OCI-LY1 (cell line): ENCODE results near the gene NDUFA3.

ENCODE experiments used
- H2AFZ ChIP-seq: fragments of 200-600 bp; sonication (generic), shearing (Covaris generic); 2 replicates; pipeline ENCODE4 v1.6.0; 2014; ENCODE audit warnings: antibody characterized with exemption, mild to moderate bottlenecking, low read length
- H3F3A ChIP-seq: fragments of 200-600 bp; sonication (generic), shearing (Covaris generic); 2 replicates; pipeline ENCODE4 v1.6.0; 2014; ENCODE audit warnings: mild to moderate bottlenecking, antibody characterized with exemption, low read length, moderate library complexity; ENCODE audit not compliant: insufficient read depth
- H3K27ac ChIP-seq: fragments of 200-600 bp; sonication (generic); 2 replicates; pipeline ENCODE4 v1.5.1; 2014; ENCODE audit warnings: low read length, mixed run types, mild to moderate bottlenecking, low read depth; ENCODE audit not compliant: poor library complexity, severe bottlenecking
- H3K27me3 ChIP-seq: fragments of 200-600 bp; sonication (generic); 2 replicates; pipeline ENCODE4 v1.6.0; 2014; ENCODE audit warnings: antibody characterized with exemption, mild to moderate bottlenecking, low read length, moderate library complexity; ENCODE audit not compliant: insufficient read depth
- H3K36me3 ChIP-seq: fragments of 200-600 bp; sonication (generic); 2 replicates; pipeline ENCODE4 v1.6.1; 2014; ENCODE audit warnings: mild to moderate bottlenecking, antibody characterized with exemption, low read length, moderate library complexity, mixed read lengths; ENCODE audit not compliant: insufficient read depth
- H3K4me1 ChIP-seq: fragments of 200-600 bp; sonication (generic); 2 replicates; pipeline ENCODE4 v1.5.1; 2014; ENCODE audit warnings: mild to moderate bottlenecking, low read length, moderate library complexity; ENCODE audit not compliant: insufficient read depth, severe bottlenecking
- H3K4me2 ChIP-seq: fragments of 200-600 bp; sonication (generic), shearing (Covaris generic); 2 replicates; pipeline ENCODE4 v1.6.1; 2014; ENCODE audit warnings: low read length
- H3K4me3 ChIP-seq: fragments of 200-600 bp; sonication (generic); 2 replicates; pipeline ENCODE4 v1.5.1; 2014; ENCODE audit warnings: low read length, low read depth, mild to moderate bottlenecking, mixed read lengths; ENCODE audit not compliant: poor library complexity, severe bottlenecking
- H3K79me2 ChIP-seq: fragments of 200-600 bp; shearing (Covaris generic); 2 replicates; pipeline ENCODE4 v1.6.1; 2016; ENCODE audit warnings: mixed run types, low read length, mixed read lengths; ENCODE audit not compliant: insufficient read depth
- H3K9ac ChIP-seq: fragments of 200-600 bp; sonication (generic), shearing (Covaris generic); 2 replicates; pipeline ENCODE4 v1.6.1; 2014; ENCODE audit warnings: mild to moderate bottlenecking, low read length, mixed read lengths
- H3K9me2 ChIP-seq: fragments of 200-600 bp; sonication (generic), shearing (Covaris generic); 2 replicates; pipeline ENCODE4 v1.6.1; 2014; ENCODE audit warnings: low read depth, mild to moderate bottlenecking, low read length, mixed read lengths
- H3K9me3 ChIP-seq: fragments of 200-600 bp; shearing (Covaris generic); 2 replicates; pipeline ENCODE4 v1.6.1; 2014; ENCODE audit warnings: low read length, mixed read lengths
- H4K20me1 ChIP-seq: fragments of 200-600 bp; sonication (generic), shearing (Covaris generic); 2 replicates; pipeline ENCODE4 v1.6.0; 2016; ENCODE audit warnings: mild to moderate bottlenecking, low read length; ENCODE audit not compliant: insufficient read depth
- EZH2 ChIP-seq: fragments of 200-600 bp; sonication (generic), shearing (Covaris generic); IDR thresholded peaks from 2 replicates; pipeline ENCODE4 v1.8.0; 2017; ENCODE audit warnings: borderline replicate concordance, mixed run types, mild to moderate bottlenecking, antibody characterized with exemption, low read length, moderate library complexity, mixed read lengths
- TF ChIP-seq, protein P1 (sequence below): fragments of 200-600 bp; sonication (generic), shearing (Covaris generic); IDR thresholded peaks from 2 replicates; pipeline ENCODE4 v1.5.1; 2017; ENCODE audit warnings: mild to moderate bottlenecking, antibody characterized with exemption, low read length, moderate library complexity, mixed read lengths

Gene NDUFA3

DNA sequence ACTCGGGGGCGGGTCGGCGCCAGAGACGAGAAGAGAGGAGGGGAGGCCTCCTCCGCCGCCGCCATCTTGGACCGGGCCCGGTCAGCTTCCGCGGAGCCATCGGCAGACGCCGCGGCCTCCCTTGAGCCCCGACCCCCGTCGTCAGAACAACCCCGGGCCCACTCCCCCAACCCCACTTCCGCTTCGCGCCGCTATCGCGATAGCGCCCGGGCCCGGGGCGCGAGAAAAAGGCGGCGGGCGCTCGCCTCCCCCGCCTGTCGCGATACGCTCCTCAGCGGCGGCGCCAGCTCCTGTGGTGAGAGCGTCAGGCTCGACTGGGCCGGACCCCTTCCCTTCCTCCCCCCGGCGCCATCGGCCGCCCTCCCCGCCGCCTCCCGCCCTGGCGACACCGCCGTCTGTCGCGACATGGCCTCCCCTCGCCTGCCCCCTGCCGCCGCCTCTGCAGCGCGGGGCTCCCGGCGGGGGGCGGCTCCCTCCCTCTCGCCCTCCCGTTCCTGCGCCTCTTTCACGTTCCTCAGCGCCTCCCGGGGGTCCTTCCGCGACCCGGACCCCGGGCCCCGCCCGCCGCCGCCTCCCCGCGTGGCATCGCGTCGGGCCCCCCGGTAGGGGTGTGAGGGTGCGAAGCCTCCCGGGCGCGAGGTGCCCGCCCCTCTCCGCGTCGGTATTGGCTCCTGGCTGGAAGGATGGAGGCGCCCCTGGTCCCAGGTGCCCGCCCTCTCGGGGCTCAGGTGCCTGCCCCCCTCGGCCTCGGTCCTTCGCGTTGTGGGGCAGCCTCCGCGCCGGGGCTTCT lies 35.2 kb downstream of the NDUFA3 start, which contains the start of gene CNOT3:
TSS of gene CNOT3 (plus strand) at position 64 of the 790 bp plus-strand sequence. CDS start 5,217 bp downstream, outside the sequence.
- H3F3A ChIP-seq = no peaks in the 10 kb centered on the region
- no peak within 1 kb of the TSS for H3K27ac ChIP-seq
- H3K4me2 ChIP-seq = peak within 1 kb of the TSS; percentile 87
- H3K4me3 ChIP-seq = peak within 1 kb of the TSS; percentile 93
- H3K36me3 ChIP-seq = peaks cover 38% of the 10 kb centered on the region; the same call in 1 of the 2 replicates
- peaks cover 26% of the 10 kb centered on the region for H3K4me1 ChIP-seq
- H2AFZ ChIP-seq = no peak within 1 kb of the TSS
- no peaks in the 10 kb centered on the region for H4K20me1 ChIP-seq
- H3K9me2 ChIP-seq = no peaks in the 10 kb centered on the region
- H3K79me2 ChIP-seq = peaks cover 32% of the 10 kb centered on the region
- TF ChIP-seq, protein P1, sequence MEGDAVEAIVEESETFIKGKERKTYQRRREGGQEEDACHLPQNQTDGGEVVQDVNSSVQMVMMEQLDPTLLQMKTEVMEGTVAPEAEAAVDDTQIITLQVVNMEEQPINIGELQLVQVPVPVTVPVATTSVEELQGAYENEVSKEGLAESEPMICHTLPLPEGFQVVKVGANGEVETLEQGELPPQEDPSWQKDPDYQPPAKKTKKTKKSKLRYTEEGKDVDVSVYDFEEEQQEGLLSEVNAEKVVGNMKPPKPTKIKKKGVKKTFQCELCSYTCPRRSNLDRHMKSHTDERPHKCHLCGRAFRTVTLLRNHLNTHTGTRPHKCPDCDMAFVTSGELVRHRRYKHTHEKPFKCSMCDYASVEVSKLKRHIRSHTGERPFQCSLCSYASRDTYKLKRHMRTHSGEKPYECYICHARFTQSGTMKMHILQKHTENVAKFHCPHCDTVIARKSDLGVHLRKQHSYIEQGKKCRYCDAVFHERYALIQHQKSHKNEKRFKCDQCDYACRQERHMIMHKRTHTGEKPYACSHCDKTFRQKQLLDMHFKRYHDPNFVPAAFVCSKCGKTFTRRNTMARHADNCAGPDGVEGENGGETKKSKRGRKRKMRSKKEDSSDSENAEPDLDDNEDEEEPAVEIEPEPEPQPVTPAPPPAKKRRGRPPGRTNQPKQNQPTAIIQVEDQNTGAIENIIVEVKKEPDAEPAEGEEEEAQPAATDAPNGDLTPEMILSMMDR = no peak
- no peak for TF ChIP-seq EZH2
- H3K9me3 ChIP-seq = no peaks in the 10 kb centered on the region
- H3K9ac ChIP-seq = peak within 1 kb of the TSS; percentile 95
- H3K27me3 ChIP-seq = no peaks in the 10 kb centered on the region

- Histone ChIP-seq H3K4me1 (peaks cover 26% of the 10 kb centered on the region), H3K27ac (no peak overlapping the region), H3K9me2 (no peaks in the 10 kb centered on the region), H4K20me1 (no peaks in the 10 kb centered on the region), H3K36me3 (peaks cover 43% of the 10 kb centered on the region), H3K9ac (peak overlapping the region; percentile 95), H3K4me3 (peak overlapping the region; percentile 93), H3K9me3 (no peaks in the 10 kb centered on the region), H3K27me3 (no peaks in the 10 kb centered on the region), H3K79me2 (peaks cover 32% of the 10 kb centered on the region), H3F3A (no peaks in the 10 kb centered on the region), H2AFZ (no peak overlapping the region), H3K4me2 (peak overlapping the region; percentile 70)
- TF ChIP-seq, protein P1 = no peak
- no peak for TF ChIP-seq EZH2
Observed at GRCh38 chr19:54138489-54139256, 36.0 kb downstream of the NDUFA3 start.

DNA sequence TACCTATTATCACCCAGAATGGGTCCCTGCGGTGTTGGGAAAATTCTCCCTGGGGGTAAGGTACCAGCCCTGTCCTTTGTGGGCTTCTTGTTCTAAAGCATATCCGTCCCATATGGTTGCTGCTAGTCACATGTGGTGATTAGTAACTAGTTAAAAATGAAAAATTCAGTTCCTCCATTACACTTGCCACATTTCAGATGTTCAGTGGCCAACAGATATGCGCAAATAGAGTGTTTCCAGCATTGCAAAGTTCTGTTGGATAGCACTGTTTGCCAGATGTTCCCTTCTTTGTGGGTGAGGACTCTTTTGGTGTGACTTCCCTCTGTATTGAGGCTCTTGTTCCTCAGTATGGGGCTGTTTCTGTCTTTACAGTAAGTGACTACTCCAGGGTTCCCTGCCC lies 38.7 kb downstream of the NDUFA3 start:
- no peak for TF ChIP-seq EZH2
- TF ChIP-seq, protein P1 = no peak
- Histone ChIP-seq H3K9me3 (no peaks in the 10 kb centered on the region), H3K36me3 (peaks cover 70% of the 10 kb centered on the region), H3K4me1 (peaks cover 19% of the 10 kb centered on the region), H3F3A (no peaks in the 10 kb centered on the region), H3K4me2 (no peak overlapping the region), H2AFZ (no peak overlapping the region), H3K4me3 (no peak overlapping the region), H3K27ac (no peak overlapping the region), H3K9ac (no peak overlapping the region), H3K79me2 (peaks cover 32% of the 10 kb centered on the region), H3K27me3 (no peaks in the 10 kb centered on the region), H3K9me2 (no peaks in the 10 kb centered on the region), H4K20me1 (no peaks in the 10 kb centered on the region)
